Large intestine (tissue), 12 donors: ENCODE data around the gene CD82. TPM values are rescaled to one million over a fixed set of nuclear protein-coding genes. Genes with fewer than 3 reads are reported as not detected.

Source experiments
- DNase-seq, 2 donors: peaks; one replicate each; pipeline versions ENCODE4 v3.0.0 to v3.0.0-alpha.2; 2013
- H3K27ac ChIP-seq: one replicate; pipeline ENCODE4 v1.5.1; 2013; ENCODE audit warnings: low read length
- H3K27me3 ChIP-seq: 2 replicates; pipeline ENCODE4 v1.6.1; 2013; ENCODE audit warnings: low read length; ENCODE audit not compliant: control insufficient read depth, insufficient read depth
- H3K36me3 ChIP-seq: 2 replicates; pipeline ENCODE4 v1.6.1; 2013; ENCODE audit warnings: low read length; ENCODE audit not compliant: control insufficient read depth, insufficient read depth
- H3K4me1 ChIP-seq: one replicate; pipeline ENCODE4 v1.6.1; 2013; ENCODE audit warnings: low read length; ENCODE audit not compliant: control insufficient read depth, insufficient read depth
- H3K4me3 ChIP-seq: one replicate; pipeline ENCODE4 v1.5.1; 2013; ENCODE audit warnings: low read length
- H3K9me3 ChIP-seq: one replicate; pipeline ENCODE4 v1.6.1; 2013; ENCODE audit warnings: mild to moderate bottlenecking, low read depth, low read length, moderate library complexity; ENCODE audit not compliant: control insufficient read depth
- WGBS: methylation state at CpG from one replicate; pipeline ENCODE4 v1.1.5; 2013; ENCODE audit warnings: low lambda C conversion rate; ENCODE audit not compliant: insufficient coverage; 5-methylcytosine and 5-hydroxymethylcytosine counted together
- long read RNA-seq, 11 donors: transcript quantifications; one replicate each; lab custom pipeline, GENCODE V29; 2026
- polyA plus RNA-seq: library from polyadenylated mRNA; unstranded; fragments of 120-200 nt; gene quantifications from one replicate; pipeline ENCODE4 v1.2.1, GENCODE V29; 2013

Gene CD82, protein sequence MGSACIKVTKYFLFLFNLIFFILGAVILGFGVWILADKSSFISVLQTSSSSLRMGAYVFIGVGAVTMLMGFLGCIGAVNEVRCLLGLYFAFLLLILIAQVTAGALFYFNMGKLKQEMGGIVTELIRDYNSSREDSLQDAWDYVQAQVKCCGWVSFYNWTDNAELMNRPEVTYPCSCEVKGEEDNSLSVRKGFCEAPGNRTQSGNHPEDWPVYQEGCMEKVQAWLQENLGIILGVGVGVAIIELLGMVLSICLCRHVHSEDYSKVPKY
- polyA plus RNA-seq, result 106 TPM
- long read RNA-seq, donor 1, transcript CD82-201 (10 exons, 2,289 nt), result major isoform, 24 of 24 reads
- long read RNA-seq, donor 1, partial matches to known transcripts, result 0 of 24 reads
- long read RNA-seq, donor 1, other reads (novel, unspliced or antisense), result 0 of 24 reads
- long read RNA-seq, donor 2, transcript CD82-201 (10 exons, 2,289 nt), result major isoform, 40 of 65 reads
- long read RNA-seq, donor 2, partial matches to known transcripts, result 17 of 65 reads
- long read RNA-seq, donor 2, other reads (novel, unspliced or antisense), result 8 of 65 reads
- long read RNA-seq, donor 3, result 0 reads
- long read RNA-seq, donor 4, transcript CD82-201 (10 exons, 2,289 nt), result major isoform, 5 of 5 reads
- long read RNA-seq, donor 4, partial matches to known transcripts, result 0 of 5 reads
- long read RNA-seq, donor 4, other reads (novel, unspliced or antisense), result 0 of 5 reads
- long read RNA-seq, donor 5, transcript CD82-201 (10 exons, 2,289 nt), result major isoform, 20 of 20 reads
- long read RNA-seq, donor 5, partial matches to known transcripts, result 0 of 20 reads
- long read RNA-seq, donor 5, other reads (novel, unspliced or antisense), result 0 of 20 reads
- long read RNA-seq, donor 6, transcript CD82-201 (10 exons, 2,289 nt), result major isoform, 67 of 74 reads
- long read RNA-seq, donor 6, partial matches to known transcripts, result 0 of 74 reads
- long read RNA-seq, donor 6, other reads (novel, unspliced or antisense), result 6 of 74 reads
- long read RNA-seq, donor 7, transcript CD82-201 (10 exons, 2,289 nt), result major isoform, 9 of 9 reads
- long read RNA-seq, donor 7, partial matches to known transcripts, result 0 of 9 reads
- long read RNA-seq, donor 7, other reads (novel, unspliced or antisense), result 0 of 9 reads
- long read RNA-seq, donor 8, transcript CD82-201 (10 exons, 2,289 nt), result major isoform, 53 of 163 reads
- long read RNA-seq, donor 8, partial matches to known transcripts, result 108 of 163 reads
- long read RNA-seq, donor 8, other reads (novel, unspliced or antisense), result 0 of 163 reads
- long read RNA-seq, donor 9, transcript CD82-201 (10 exons, 2,289 nt), result major isoform, 30 of 30 reads
- long read RNA-seq, donor 9, partial matches to known transcripts, result 0 of 30 reads
- long read RNA-seq, donor 9, other reads (novel, unspliced or antisense), result 0 of 30 reads
- long read RNA-seq, donor 10, transcript CD82-201 (10 exons, 2,289 nt), result major isoform, 49 of 62 reads
- long read RNA-seq, donor 10, partial matches to known transcripts, result 5 of 62 reads
- long read RNA-seq, donor 10, other reads (novel, unspliced or antisense), result 8 of 62 reads
- long read RNA-seq, donor 11, transcript CD82-201 (10 exons, 2,289 nt), result major isoform, 25 of 25 reads
- long read RNA-seq, donor 11, partial matches to known transcripts, result 0 of 25 reads
- long read RNA-seq, donor 11, other reads (novel, unspliced or antisense), result 0 of 25 reads

DNA sequence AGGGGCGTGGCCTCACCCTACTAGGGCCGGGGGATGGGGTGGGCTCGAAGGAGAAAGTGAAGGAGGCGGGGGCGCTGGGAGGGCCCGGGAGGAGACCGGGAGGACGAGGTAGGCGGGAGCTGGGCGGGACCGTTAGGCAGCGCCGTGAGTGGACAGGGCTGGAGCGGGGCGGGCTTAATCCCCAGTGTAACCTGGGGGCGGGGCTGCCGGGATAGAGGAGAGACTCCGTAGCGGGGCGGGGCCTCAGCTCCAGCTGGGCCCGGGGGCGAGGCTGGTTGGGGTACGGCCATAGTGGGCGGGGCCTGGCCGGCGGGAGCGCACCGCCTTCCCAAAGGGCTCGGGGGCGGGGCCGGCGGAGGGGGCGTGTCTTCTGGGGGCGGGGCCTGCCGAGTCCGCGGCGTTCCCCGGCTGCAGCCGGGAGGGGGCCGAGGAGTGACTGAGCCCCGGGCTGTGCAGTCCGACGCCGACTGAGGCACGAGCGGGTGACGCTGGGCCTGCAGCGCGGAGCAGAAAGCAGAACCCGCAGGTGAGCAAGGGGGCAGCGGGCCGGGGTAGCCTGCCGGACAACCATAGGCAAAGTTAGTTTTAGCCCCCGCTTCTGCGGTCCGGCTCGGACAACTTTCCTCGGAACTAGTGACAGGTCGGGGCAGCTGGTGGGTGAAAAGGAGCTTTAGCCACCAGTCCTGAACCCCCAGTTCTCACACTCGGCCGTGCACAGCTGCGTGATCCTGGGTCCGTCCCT, at the start of gene CD82:
Gene CD82, plus strand, starts transcription at position 453 of the 742 bp plus-strand sequence. CDS start 29,000 bp downstream, outside the sequence.
- no peaks in the 10 kb centered on the region for H3K27me3 ChIP-seq
- H3K4me1 ChIP-seq, result peaks cover 41% of the 10 kb centered on the region
- H3K36me3 ChIP-seq, result no peaks in the 10 kb centered on the region
- H3K9me3 ChIP-seq, result no peaks in the 10 kb centered on the region
- peak; percentile 99 for DNase-seq
- peak within 1 kb of the TSS; percentile 99 for H3K27ac ChIP-seq
- peak within 1 kb of the TSS; percentile 77 for H3K4me3 ChIP-seq
- no CpG with 5 or more reads among the region's 64 CpGs for WGBS

GRCh38 chr11:44516688-44517507, 48.6 kb upstream of the CD82 start:
- no peak for DNase-seq
- no peaks in the 10 kb centered on the region for H3K36me3 ChIP-seq
- no peak overlapping the region for H3K4me3 ChIP-seq
- H3K4me1 ChIP-seq, result no peaks in the 10 kb centered on the region
- peaks cover 5% of the 10 kb centered on the region for H3K27me3 ChIP-seq
- H3K27ac ChIP-seq, result no peak overlapping the region
- WGBS, result no CpG with 5 or more reads among the region's 5 CpGs
- H3K9me3 ChIP-seq, result no peaks in the 10 kb centered on the region

GRCh38 chr11:44517541-44517940, 47.9 kb upstream of the CD82 start:
- no peak overlapping the region for H3K27ac ChIP-seq
- H3K36me3 ChIP-seq, result no peaks in the 10 kb centered on the region
- no peaks in the 10 kb centered on the region for H3K4me1 ChIP-seq
- H3K9me3 ChIP-seq, result no peaks in the 10 kb centered on the region
- no peak overlapping the region for H3K4me3 ChIP-seq
- DNase-seq, result no peak
- WGBS, result no CpG with 5 or more reads among the region's 2 CpGs
- peaks cover 5% of the 10 kb centered on the region for H3K27me3 ChIP-seq

DNA sequence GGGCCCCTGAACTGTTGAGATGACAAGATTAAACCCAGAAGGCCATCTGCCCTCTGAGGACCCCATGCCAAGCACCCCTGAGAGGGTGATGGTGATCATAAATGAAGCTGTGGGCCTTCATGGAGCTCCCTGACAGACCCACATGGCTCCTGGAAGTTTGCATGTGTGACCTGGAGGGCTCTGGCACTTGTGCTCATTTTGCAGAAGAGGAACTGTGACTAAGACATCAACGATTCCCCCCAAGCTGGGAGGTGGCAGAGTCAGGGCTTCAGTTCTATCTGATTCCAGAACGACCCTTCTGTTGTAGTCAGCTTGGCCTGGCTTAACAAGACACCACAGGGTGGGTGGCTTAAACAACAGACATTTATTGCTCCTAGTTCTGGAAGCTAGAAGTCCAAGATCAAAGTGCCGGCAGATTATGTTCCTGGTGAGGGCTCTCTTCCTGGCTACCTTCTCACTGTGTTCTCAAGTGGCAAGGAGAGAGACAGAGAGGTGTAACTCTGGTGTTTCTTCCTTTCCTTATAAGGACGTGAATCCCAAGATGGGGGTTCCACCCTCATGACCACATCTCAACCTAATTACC, 46.4 kb upstream of the CD82 start:
- H3K36me3 ChIP-seq, result no peaks in the 10 kb centered on the region
- no peak overlapping the region for H3K27ac ChIP-seq
- WGBS, result no CpG with 5 or more reads among the region's 4 CpGs
- DNase-seq, result peak in 1 of 2 donors; percentile 36
- H3K27me3 ChIP-seq, result peaks cover 5% of the 10 kb centered on the region
- H3K4me1 ChIP-seq, result no peaks in the 10 kb centered on the region
- no peak overlapping the region for H3K4me3 ChIP-seq
- no peaks in the 10 kb centered on the region for H3K9me3 ChIP-seq

- Histone ChIP-seq H3K9me3 (no peaks in the 10 kb centered on the region), H3K4me1 (no peaks in the 10 kb centered on the region), H3K27me3 (peaks cover 5% of the 10 kb centered on the region), H3K36me3 (no peaks in the 10 kb centered on the region), H3K27ac (no peak overlapping the region), H3K4me3 (no peak overlapping the region)
- no CpG with 5 or more reads among the region's 43 CpGs for WGBS
- no peak for DNase-seq
Measured at GRCh38 chr11:44519989-44520737, 45.3 kb upstream of the CD82 start.

GRCh38 chr11:44521148-44521547, 44.3 kb upstream of the CD82 start:
- Histone ChIP-seq H3K27ac (no peak overlapping the region), H3K36me3 (no peaks in the 10 kb centered on the region), H3K27me3 (peaks cover 5% of the 10 kb centered on the region), H3K4me3 (no peak overlapping the region), H3K4me1 (no peaks in the 10 kb centered on the region), H3K9me3 (no peaks in the 10 kb centered on the region)
- no peak for DNase-seq
- WGBS, result no CpG with 5 or more reads among the region's 2 CpGs

- H3K4me3 ChIP-seq, result no peak overlapping the region
- no peaks in the 10 kb centered on the region for H3K9me3 ChIP-seq
- H3K27ac ChIP-seq, result no peak overlapping the region
- H3K36me3 ChIP-seq, result no peaks in the 10 kb centered on the region
- H3K4me1 ChIP-seq, result no peaks in the 10 kb centered on the region
- WGBS, result 43% methylated on average over 1 of the region's 2 CpGs
- H3K27me3 ChIP-seq, result peaks cover 5% of the 10 kb centered on the region
- DNase-seq, result no peak
Measured at GRCh38 chr11:44522294-44522693, 43.2 kb upstream of the CD82 start.

DNA sequence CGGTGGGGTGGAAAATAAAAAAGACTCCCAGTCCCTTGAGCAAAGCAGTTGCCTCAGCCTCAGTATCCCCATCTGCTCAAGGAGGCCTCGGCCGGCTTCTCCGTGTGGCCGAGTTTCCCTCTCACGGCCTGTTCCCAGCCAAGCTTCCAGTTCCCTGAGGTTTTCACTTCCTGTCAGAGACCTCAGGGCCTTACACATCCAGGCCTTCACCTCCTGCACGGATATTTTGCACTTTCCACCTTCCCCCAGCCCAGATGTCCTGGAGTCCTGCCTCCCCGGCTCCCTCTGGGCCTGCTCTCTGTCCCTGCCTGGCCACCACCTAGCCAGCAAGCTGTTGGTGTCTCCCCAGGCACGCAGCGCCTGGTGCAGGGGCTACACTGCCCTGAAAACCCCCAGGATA, 41.1 kb upstream of the CD82 start:
- WGBS, result no CpG with 5 or more reads among the region's 10 CpGs
- H3K9me3 ChIP-seq, result no peaks in the 10 kb centered on the region
- no peak overlapping the region for H3K27ac ChIP-seq
- H3K36me3 ChIP-seq, result no peaks in the 10 kb centered on the region
- H3K27me3 ChIP-seq, result peaks cover 5% of the 10 kb centered on the region
- no peaks in the 10 kb centered on the region for H3K4me1 ChIP-seq
- DNase-seq, result no peak
- no peak overlapping the region for H3K4me3 ChIP-seq
